PC-9 (cell line): ENCODE results near the gene ZNF716. TPM values are rescaled to one million over a fixed set of nuclear protein-coding genes. Genes with fewer than 3 reads are reported as not detected.

Source experiments
- BruUV-seq: library from RNA; stranded (reverse); fragments of 400-500 nt; replicated peaks from 2 replicates; lab custom pipeline; 2021; lab: Mats Ljungman, UMichigan
- CTCF ChIA-PET: fragments of 300-600 bp; sonication (Branson Sonifier 250); formaldehyde crosslinking; loops from one replicate; lab custom pipeline; 2022; ENCODE audit warnings: antibody characterized with exemption; lab: Charles Lee
- POLR2A ChIA-PET: fragments of 300-600 bp; sonication (Branson Sonifier 250); formaldehyde crosslinking; loops from one replicate; lab custom pipeline; 2022; ENCODE audit warnings: antibody characterized with exemption; ENCODE audit not compliant: unreplicated experiment; lab: Charles Lee
- DNase-seq, 2 experiments: peaks; one replicate each; pipeline versions ENCODE4 v3.0.0 to v3.0.0-alpha.2; 2015 to 2022; ENCODE audit warnings: mixed read lengths in 1 of 2
- H2AFZ ChIP-seq: fragments of 200-600 bp; sonication (generic); 2 replicates; pipeline ENCODE4 v1.8.1; 2017; ENCODE audit warnings: antibody characterized with exemption
- H3F3A ChIP-seq: fragments of 200-600 bp; sonication (generic); 2 replicates; pipeline ENCODE4 v1.8.1; 2017; ENCODE audit warnings: antibody characterized with exemption, mild to moderate bottlenecking, low read depth; ENCODE audit not compliant: insufficient read depth
- H3K27ac ChIP-seq: fragments of 200-600 bp; sonication (generic); 2 replicates; pipeline ENCODE4 v1.6.1; 2016; ENCODE audit warnings: mixed run types
- H3K27me3 ChIP-seq: fragments of 200-600 bp; sonication (generic); 2 replicates; pipeline ENCODE4 v1.6.1; 2016; ENCODE audit warnings: low read depth, mixed run types; ENCODE audit not compliant: insufficient read depth
- H3K36me3 ChIP-seq: fragments of 200-600 bp; sonication (generic); 2 replicates; pipeline ENCODE4 v1.6.1; 2016; ENCODE audit warnings: low read depth, mixed run types
- H3K4me1 ChIP-seq: fragments of 200-600 bp; sonication (generic); replicated peaks from 2 replicates; pipeline ENCODE4 v1.6.1; 2016; ENCODE audit warnings: mixed run types; ENCODE audit not compliant: insufficient read depth
- H3K4me2 ChIP-seq: fragments of 200-600 bp; sonication (generic); 2 replicates; pipeline ENCODE4 v1.6.1; 2017; ENCODE audit warnings: mixed run types
- H3K4me3 ChIP-seq: fragments of 200-600 bp; sonication (generic); 2 replicates; pipeline ENCODE4 v1.6.1; 2016; ENCODE audit warnings: mixed run types
- H3K79me2 ChIP-seq: fragments of 200-600 bp; sonication (generic); 2 replicates; pipeline ENCODE4 v1.6.1; 2017; ENCODE audit warnings: low read depth, mixed run types
- H3K9me2 ChIP-seq: fragments of 200-600 bp; sonication (generic); 2 replicates; pipeline ENCODE4 v1.8.1; 2017; ENCODE audit warnings: mild to moderate bottlenecking; ENCODE audit not compliant: insufficient read depth
- H3K9me3 ChIP-seq: fragments of 200-600 bp; sonication (generic); 2 replicates; pipeline ENCODE4 v1.8.1; 2016; ENCODE audit warnings: low read depth; ENCODE audit not compliant: insufficient read depth
- H4K20me1 ChIP-seq: fragments of 200-600 bp; sonication (generic); 2 replicates; pipeline ENCODE4 v1.8.1; 2017; ENCODE audit not compliant: insufficient read depth
- CTCF ChIP-seq: fragments of 200-600 bp; sonication (generic); conservative IDR thresholded peaks from 2 replicates; pipeline ENCODE4 v1.6.1; 2017; ENCODE audit warnings: mixed run types, antibody characterized with exemption, mild to moderate bottlenecking, moderate library complexity
- EZH2 ChIP-seq: fragments of 200-600 bp; sonication (generic); IDR thresholded peaks from 2 replicates; pipeline ENCODE4 v1.8.0; 2017; ENCODE audit warnings: antibody characterized with exemption, low read depth
- intact Hi-C: fragments of 100-400 bp; cut with micrococcal nuclease; formaldehyde crosslinking; loops from one replicate; pipeline ENCODE4 v1.10.0; 2022; ENCODE audit not compliant: unreplicated experiment
- total RNA-seq: library from RNA; stranded (reverse); gene quantifications from 2 replicates; pipeline ENCODE4 v1.2.3, GENCODE V29; 2021

ZNF716 gene
- total RNA-seq, 1 experiment from 2014 or later: not detected

- Histone ChIP-seq H3K9me3 (no peaks in the 10 kb centered on the region), H3K27me3 (no peaks in the 10 kb centered on the region), H3F3A (no peaks in the 10 kb centered on the region), H3K79me2 (no peaks in the 10 kb centered on the region), H3K4me2 (no peak overlapping the region), H3K9me2 (no peaks in the 10 kb centered on the region), H3K4me1 (no peaks in the 10 kb centered on the region), H4K20me1 (no peaks in the 10 kb centered on the region), H3K36me3 (no peaks in the 10 kb centered on the region), H3K27ac (no peak overlapping the region), H3K4me3 (no peak overlapping the region), H2AFZ (no peak overlapping the region)
- CTCF ChIA-PET: no interaction called here
- no TSS peak for BruUV-seq
- intact Hi-C loops: no loop called here
- no peak for TF ChIP-seq EZH2
- no peak for TF ChIP-seq CTCF
- no peak for DNase-seq
- POLR2A ChIA-PET: no interaction called here
Observed at GRCh38 chr7:57415326-57415725, 34.7 kb upstream of the ZNF716 start.

GRCh38 chr7:57415730-57416129 is 34.2 kb upstream of the ZNF716 start:
- Histone ChIP-seq H3F3A (no peaks in the 10 kb centered on the region), H3K36me3 (no peaks in the 10 kb centered on the region), H3K9me2 (no peaks in the 10 kb centered on the region), H3K27me3 (no peaks in the 10 kb centered on the region), H3K4me2 (no peak overlapping the region), H3K79me2 (no peaks in the 10 kb centered on the region), H3K27ac (no peak overlapping the region), H3K4me1 (no peaks in the 10 kb centered on the region), H2AFZ (no peak overlapping the region), H4K20me1 (no peaks in the 10 kb centered on the region), H3K9me3 (no peaks in the 10 kb centered on the region), H3K4me3 (no peak overlapping the region)
- ChIA-PET POLR2A (no interaction called here), CTCF (no interaction called here)
- TF ChIP-seq EZH2 (no peak), CTCF (no peak)
- intact Hi-C loops: no loop called here
- no TSS peak for BruUV-seq
- DNase-seq: no peak

- CTCF ChIA-PET: no interaction called here
- no peaks in the 10 kb centered on the region for H3K79me2 ChIP-seq
- H3K4me2 ChIP-seq: no peak overlapping the region
- intact Hi-C loops: no loop called here
- no peak for DNase-seq
- H3K4me1 ChIP-seq: no peaks in the 10 kb centered on the region
- no peaks in the 10 kb centered on the region for H4K20me1 ChIP-seq
- no peak overlapping the region for H3K4me3 ChIP-seq
- no peaks in the 10 kb centered on the region for H3K9me3 ChIP-seq
- no peaks in the 10 kb centered on the region for H3K27me3 ChIP-seq
- POLR2A ChIA-PET: no interaction called here
- H3K9me2 ChIP-seq: no peaks in the 10 kb centered on the region
- TF ChIP-seq EZH2 (no peak), CTCF (no peak)
- H3F3A ChIP-seq: no peaks in the 10 kb centered on the region
- H3K27ac ChIP-seq: no peak overlapping the region
- no TSS peak for BruUV-seq
- no peaks in the 10 kb centered on the region for H3K36me3 ChIP-seq
- no peak overlapping the region for H2AFZ ChIP-seq
Observed at GRCh38 chr7:57416601-57417358, 33.2 kb upstream of the ZNF716 start.
